C4-2B (cell line): Measurements from ENCODE around the gene MRPL55.

Experiments used
- ZFX ChIP-seq: fragments of 450-650 bp; IDR thresholded peaks from 2 replicates; pipeline ENCODE4 v1.6.1; 2017
- TF ChIP-seq, protein P1 (sequence below): fragments of 450-650 bp; conservative IDR thresholded peaks from 2 replicates; pipeline ENCODE4 v1.5.1; 2017; ENCODE audit warnings: mild to moderate bottlenecking

DNA sequence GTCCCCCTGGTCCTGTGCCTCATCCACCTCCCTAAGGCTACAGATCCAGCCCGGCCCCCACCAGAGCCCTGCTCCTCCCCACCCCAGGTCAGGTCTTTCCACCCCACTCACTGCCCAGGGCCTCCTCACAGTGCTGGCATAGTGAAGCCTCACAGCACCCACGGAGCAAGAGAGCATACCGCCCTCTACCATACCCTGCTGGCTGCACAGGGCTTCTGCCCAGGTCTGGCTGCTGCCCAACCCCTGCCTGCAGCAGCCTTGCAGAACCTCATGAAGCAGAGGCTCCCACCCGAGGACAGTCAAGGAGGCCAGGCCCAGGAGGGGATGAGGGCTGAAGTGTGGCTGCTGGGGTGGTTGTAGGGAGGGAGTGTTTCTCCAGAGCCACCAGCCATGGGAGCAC is 46.3 kb downstream of the MRPL55 start:
- TF ChIP-seq, protein P1, sequence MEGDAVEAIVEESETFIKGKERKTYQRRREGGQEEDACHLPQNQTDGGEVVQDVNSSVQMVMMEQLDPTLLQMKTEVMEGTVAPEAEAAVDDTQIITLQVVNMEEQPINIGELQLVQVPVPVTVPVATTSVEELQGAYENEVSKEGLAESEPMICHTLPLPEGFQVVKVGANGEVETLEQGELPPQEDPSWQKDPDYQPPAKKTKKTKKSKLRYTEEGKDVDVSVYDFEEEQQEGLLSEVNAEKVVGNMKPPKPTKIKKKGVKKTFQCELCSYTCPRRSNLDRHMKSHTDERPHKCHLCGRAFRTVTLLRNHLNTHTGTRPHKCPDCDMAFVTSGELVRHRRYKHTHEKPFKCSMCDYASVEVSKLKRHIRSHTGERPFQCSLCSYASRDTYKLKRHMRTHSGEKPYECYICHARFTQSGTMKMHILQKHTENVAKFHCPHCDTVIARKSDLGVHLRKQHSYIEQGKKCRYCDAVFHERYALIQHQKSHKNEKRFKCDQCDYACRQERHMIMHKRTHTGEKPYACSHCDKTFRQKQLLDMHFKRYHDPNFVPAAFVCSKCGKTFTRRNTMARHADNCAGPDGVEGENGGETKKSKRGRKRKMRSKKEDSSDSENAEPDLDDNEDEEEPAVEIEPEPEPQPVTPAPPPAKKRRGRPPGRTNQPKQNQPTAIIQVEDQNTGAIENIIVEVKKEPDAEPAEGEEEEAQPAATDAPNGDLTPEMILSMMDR = no peak
- no peak for TF ChIP-seq ZFX
